HCT116 (cell line): Measurements from ENCODE around the gene CTNNA2. TPM values are rescaled to one million over a fixed set of nuclear protein-coding genes. Genes with fewer than 3 reads are reported as not detected.

ENCODE experiments used
- ATAC-seq: fragments of 200-7000 bp; cut with Tn5 transposase; 2 replicates; pipeline ENCODE4 v1.9.1; 2020; ENCODE audit warnings: mild to moderate bottlenecking, moderate library complexity
- BruUV-seq: library from RNA; stranded (reverse); fragments of 400-500 nt; replicated peaks from 2 replicates; lab custom pipeline; 2021; lab: Mats Ljungman, UMichigan
- CTCF ChIA-PET: fragments of 300-600 bp; sonication (Branson Sonifier 250); formaldehyde crosslinking; loops from one replicate; lab custom pipeline; 2021; ENCODE audit warnings: antibody characterized with exemption; lab: Charles Lee
- POLR2A ChIA-PET: fragments of 300-600, 350-600 bp; sonication (Branson Sonifier 250); formaldehyde crosslinking; loops from one replicate; lab custom pipeline; 2021; ENCODE audit warnings: antibody characterized with exemption; lab: Charles Lee
- RAD21 ChIA-PET, 2 experiments: fragments of 300-600 bp; sonication (Branson Sonifier 250); formaldehyde crosslinking; loops; one replicate each; lab custom pipeline; 2023; ENCODE audit warnings: low total read pairs in 2 of 2; ENCODE audit not compliant: uncharacterized antibody in 2 of 2, unreplicated experiment in 2 of 2, low non-redundant PET in 1 of 2; lab: Charles Lee
- DNase-seq: peaks from one replicate; pipeline ENCODE4 v3.0.0-alpha.2; 2010; ENCODE audit warnings: low read depth, low spot score
- H2AFZ ChIP-seq: fragments of 200-600 bp; shearing (Covaris generic), sonication (generic); 2 replicates; pipeline ENCODE4 v1.6.1; 2017; ENCODE audit warnings: low read depth, mixed run types, mixed read lengths, antibody characterized with exemption, low read length; ENCODE audit not compliant: poor library complexity, severe bottlenecking
- H3K27ac ChIP-seq: 2 replicates; pipeline ENCODE4 v1.5.1; 2012; ENCODE audit warnings: low read depth, low read length
- H3K27me3 ChIP-seq: fragments of 200-600 bp; sonication (generic); 2 replicates; pipeline ENCODE4 v1.6.1; 2016; ENCODE audit warnings: mixed run types, low read length, mixed read lengths; ENCODE audit not compliant: insufficient read depth
- H3K36me3 ChIP-seq, 2 experiments: fragments of 200-500 bp in 1 of 2; fragments of 200-600 bp in 1 of 2; sonication (Bioruptor generic) in 1 of 2; sonication (generic) in 1 of 2; 2 replicates each; pipeline versions ENCODE4 v1.5.1 to v1.6.1; 2014 to 2016; ENCODE audit warnings: low read length in 2 of 2, inconsistent platforms in 1 of 2, mixed read lengths in 1 of 2, mixed run types in 1 of 2; ENCODE audit not compliant: insufficient read depth in 2 of 2, control insufficient read depth in 1 of 2
- H3K4me1 ChIP-seq, 2 experiments: fragments of 200-600 bp in 1 of 2; sonication (generic) in 1 of 2; 2 replicates each; pipeline versions ENCODE4 v1.5.1 to v1.6.1; 2012 to 2017; ENCODE audit warnings: low read length in 2 of 2, inconsistent platforms in 1 of 2, mild to moderate bottlenecking in 1 of 2, mixed read lengths in 1 of 2, mixed run types in 1 of 2, moderate library complexity in 1 of 2; ENCODE audit not compliant: insufficient read depth in 2 of 2, control insufficient read depth in 1 of 2
- H3K4me2 ChIP-seq: fragments of 200-600 bp; sonication (generic); 2 replicates; pipeline ENCODE4 v1.6.1; 2017; ENCODE audit warnings: mixed run types, low read length, mixed read lengths
- H3K4me3 ChIP-seq, 2 experiments: fragments of 200-600 bp in 1 of 2; sonication (generic) in 1 of 2; replicated peaks in 1 of 2; 2 replicates each; pipeline ENCODE4 v1.5.1; 2011 to 2016; ENCODE audit warnings: low read length in 2 of 2, control low read depth in 1 of 2, low read depth in 1 of 2, mild to moderate bottlenecking in 1 of 2, mixed read lengths in 1 of 2, mixed run types in 1 of 2
- H3K79me2 ChIP-seq: fragments of 200-600 bp; sonication (generic); 2 replicates; pipeline ENCODE4 v1.6.1; 2017; ENCODE audit warnings: mild to moderate bottlenecking, mixed run types, low read length, moderate library complexity, mixed read lengths; ENCODE audit not compliant: insufficient read depth
- H3K9ac ChIP-seq: fragments of 200-600 bp; sonication (generic); 2 replicates; pipeline ENCODE4 v1.6.1; 2016; ENCODE audit warnings: low read length, mixed read lengths
- H3K9me2 ChIP-seq: fragments of 200-600 bp; sonication (generic), shearing (Covaris generic); 2 replicates; pipeline ENCODE4 v1.6.1; 2017; ENCODE audit warnings: mixed run types, mild to moderate bottlenecking, moderate library complexity; ENCODE audit not compliant: insufficient read depth
- H3K9me3 ChIP-seq, 2 experiments: fragments of 200-500 bp in 1 of 2; fragments of 200-600 bp in 1 of 2; sonication (Bioruptor generic) in 1 of 2; sonication (generic) in 1 of 2; 2 replicates each; pipeline ENCODE4 v1.6.1; 2014 to 2017; ENCODE audit warnings: low read length in 2 of 2, mixed read lengths in 2 of 2, inconsistent platforms in 1 of 2, low read depth in 1 of 2, mild to moderate bottlenecking in 1 of 2, mixed run types in 1 of 2, moderate library complexity in 1 of 2; ENCODE audit not compliant: control insufficient read depth in 1 of 2, insufficient read depth in 1 of 2
- H4K20me1 ChIP-seq: fragments of 200-600 bp; sonication (generic), shearing (Covaris generic); 2 replicates; pipeline ENCODE4 v1.6.1; 2017; ENCODE audit warnings: mixed run types, mild to moderate bottlenecking, moderate library complexity; ENCODE audit not compliant: insufficient read depth
- CEBPB ChIP-seq: IDR thresholded peaks from 2 replicates; pipeline ENCODE4 v1.6.1; 2012; ENCODE audit warnings: low read depth
- CTCF ChIP-seq, 3 experiments: fragments of 200-600 bp in 1 of 3; sonication (generic) in 1 of 3; IDR thresholded peaks in 2 of 3; conservative IDR thresholded peaks in 1 of 3; 2 replicates each; pipeline ENCODE4 v1.5.1; 2012 to 2017; ENCODE audit warnings: low read depth in 2 of 3, low read length in 2 of 3, antibody characterized with exemption in 1 of 3, borderline replicate concordance in 1 of 3, control low read depth in 1 of 3, mild to moderate bottlenecking in 1 of 3, mixed read lengths in 1 of 3, mixed run types in 1 of 3, moderate library complexity in 1 of 3; ENCODE audit not compliant: insufficient read depth in 1 of 3
- EZH2phosphoT487 ChIP-seq: fragments of 200-600 bp; IDR thresholded peaks from 2 replicates; pipeline ENCODE4 v1.6.1; 2018; ENCODE audit warnings: antibody characterized with exemption, borderline replicate concordance
- FOSL1 ChIP-seq: IDR thresholded peaks from 2 replicates; pipeline ENCODE4 v1.6.1; 2012; ENCODE audit warnings: low read depth
- POLR2A ChIP-seq: IDR thresholded peaks from 2 replicates; pipeline ENCODE4 v1.7.0; 2011; ENCODE audit warnings: borderline replicate concordance; ENCODE audit not compliant: insufficient read depth, insufficient read length; ENCODE audit errors: extremely low read depth
- SIN3A ChIP-seq: IDR thresholded peaks from 2 replicates; pipeline ENCODE4 v1.6.1; 2012; ENCODE audit warnings: low read depth
- SP1 ChIP-seq: IDR thresholded peaks from 2 replicates; pipeline ENCODE4 v1.6.1; 2012; ENCODE audit warnings: low read depth
- SRF ChIP-seq: IDR thresholded peaks from 2 replicates; pipeline ENCODE4 v1.6.1; 2012; ENCODE audit warnings: low read depth
- TCF7L2 ChIP-seq: IDR thresholded peaks from 2 replicates; pipeline ENCODE4 v1.7.0; 2011; ENCODE audit warnings: borderline replicate concordance, inconsistent platforms; ENCODE audit not compliant: insufficient read depth, insufficient read length; ENCODE audit errors: extremely low read depth
- YY1 ChIP-seq: IDR thresholded peaks from 2 replicates; pipeline ENCODE4 v1.6.1; 2011; ENCODE audit warnings: low read length, low read depth, moderate library complexity, mild to moderate bottlenecking; ENCODE audit not compliant: insufficient replicate concordance; ENCODE audit errors: extremely low read depth
- ZNF274 ChIP-seq: fragments of 200-500 bp; sonication (Bioruptor generic); IDR thresholded peaks from 2 replicates; pipeline ENCODE4 v1.6.1; 2014; ENCODE audit warnings: mild to moderate bottlenecking, low read depth, low read length, inconsistent platforms
- intact Hi-C: fragments of 100-400 bp; cut with micrococcal nuclease; formaldehyde crosslinking; loops from 2 replicates; pipeline ENCODE4 v1.10.0; 2022
- total RNA-seq: library from RNA; stranded (reverse); gene quantifications from one replicate; pipeline ENCODE4 v1.2.1, GENCODE V29; 2021; ENCODE audit not compliant: unreplicated experiment

The CTNNA2 gene
- total RNA-seq, 1 experiment from 2014 or later = not detected

DNA sequence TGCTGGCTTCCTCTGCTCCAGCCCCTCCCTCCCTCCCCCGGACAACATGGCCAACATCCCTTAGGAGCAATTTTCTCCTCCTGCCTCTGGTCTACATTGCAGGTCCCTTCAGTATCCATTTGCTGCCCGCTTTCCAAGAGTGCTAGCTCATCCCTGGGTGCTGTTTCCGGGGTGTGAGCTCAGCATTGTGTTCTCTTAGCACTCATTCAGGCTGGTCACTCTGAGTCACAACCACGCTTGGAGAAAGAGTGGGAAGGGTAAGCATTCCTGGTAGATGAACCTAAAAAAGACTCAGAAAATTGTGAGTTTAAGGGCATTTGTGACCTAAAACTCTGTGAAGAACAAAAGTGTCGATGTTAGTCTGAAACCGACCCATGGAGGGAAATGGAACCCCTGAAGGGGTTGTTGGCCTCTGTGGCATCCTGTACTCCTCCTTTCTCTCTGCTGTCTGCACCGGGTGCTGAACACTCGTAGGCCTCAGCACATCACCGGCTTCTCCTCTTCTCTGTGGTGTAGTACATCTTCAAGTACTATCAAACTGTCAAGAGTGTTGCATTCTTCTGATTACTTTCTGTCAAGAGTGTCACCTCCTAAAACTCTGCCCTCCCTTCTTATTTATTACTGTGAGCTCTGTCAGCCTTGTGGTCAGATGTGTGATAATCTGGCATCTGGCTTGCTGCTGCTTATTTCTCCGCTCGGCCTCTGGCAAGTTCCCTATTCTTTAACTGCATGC is 73.0 kb downstream of the CTNNA2 start:
- intact Hi-C loops = no loop called here
- no peak overlapping the region for H3K9ac ChIP-seq
- POLR2A ChIA-PET = no interaction called here
- no peaks in the 10 kb centered on the region for H3K79me2 ChIP-seq
- H3K9me2 ChIP-seq = no peaks in the 10 kb centered on the region
- no peaks in the 10 kb centered on the region for H3K27me3 ChIP-seq
- no peaks in the 10 kb centered on the region for H3K4me1 ChIP-seq
- TF ChIP-seq SIN3A (no peak), YY1 (no peak), EZH2phosphoT487 (no peak), TCF7L2 (no peak), POLR2A (no peak), FOSL1 (no peak), SRF (no peak), SP1 (no peak), CEBPB (no peak), ZNF274 (no peak), CTCF (IDR thresholded peaks at IDR 0.05 in 2 of 3, conservative IDR thresholded peaks at IDR 0.05 in 1 of 3; ENCODE audit: borderline replicate concordance in 1 of 3, insufficient read depth in 1 of 3, low read depth in 2 of 3, low read length in 2 of 3) (no peak)
- peaks cover 12 to 26% of the 10 kb centered on the region in 2 experiments; a peak in 2 of 4 replicates for H3K9me3 ChIP-seq
- CTCF ChIA-PET = no interaction called here
- DNase-seq (no peak), ATAC-seq (no peak)
- H4K20me1 ChIP-seq = no peaks in the 10 kb centered on the region
- no peak overlapping the region for H3K4me2 ChIP-seq
- RAD21 ChIA-PET = no interaction called here
- H3K36me3 ChIP-seq = no peaks in the 10 kb centered on the region
- no TSS peak for BruUV-seq
- H3K4me3 ChIP-seq = no peak overlapping the region
- no peak overlapping the region for H2AFZ ChIP-seq
- H3K27ac ChIP-seq = no peak overlapping the region
